GM23248 (cell line): Measurements from ENCODE around the gene HCFC1R1. TPM values are rescaled to one million over a fixed set of nuclear protein-coding genes. Genes with fewer than 3 reads are reported as not detected.
"Not testable (repeated sequence)": the region's sequence is repeated elsewhere in the genome, so short reads cannot be mapped to it uniquely, and the experiment has no call there.

Experiments
- DNase-seq: peaks from one replicate; pipeline ENCODE4 v3.0.0-alpha.2; 2015
- H2AFZ ChIP-seq: fragments of 200-600 bp; sonication (generic); 2 replicates; pipeline ENCODE4 v1.6.1; 2016; ENCODE audit warnings: antibody characterized with exemption
- H3F3A ChIP-seq: fragments of 200-600 bp; sonication (generic); 2 replicates; pipeline ENCODE4 v1.6.1; 2016; ENCODE audit warnings: mild to moderate bottlenecking, antibody characterized with exemption, mixed run types; ENCODE audit not compliant: insufficient read depth
- H3K27ac ChIP-seq: fragments of 200-600 bp; sonication (generic); 2 replicates; pipeline ENCODE4 v1.5.1; 2016; ENCODE audit warnings: mild to moderate bottlenecking
- H3K27me3 ChIP-seq: fragments of 200-600 bp; sonication (generic); replicated peaks from 2 replicates; pipeline ENCODE4 v1.6.1; 2016; ENCODE audit warnings: mild to moderate bottlenecking; ENCODE audit not compliant: insufficient read depth
- H3K36me3 ChIP-seq: fragments of 200-600 bp; sonication (generic); 2 replicates; pipeline ENCODE4 v1.6.1; 2016; ENCODE audit warnings: low read depth, mild to moderate bottlenecking
- H3K4me1 ChIP-seq: fragments of 200-600 bp; sonication (generic); 2 replicates; pipeline ENCODE4 v1.6.1; 2016; ENCODE audit warnings: mild to moderate bottlenecking; ENCODE audit not compliant: insufficient read depth
- H3K4me2 ChIP-seq: fragments of 200-600 bp; sonication (generic); one replicate; pipeline ENCODE4 v1.6.1; 2016; ENCODE audit warnings: mild to moderate bottlenecking; ENCODE audit not compliant: unreplicated experiment
- H3K4me3 ChIP-seq: fragments of 200-600 bp; sonication (generic); 2 replicates; pipeline ENCODE4 v1.5.1; 2016; ENCODE audit warnings: mild to moderate bottlenecking
- H3K79me2 ChIP-seq: fragments of 200-600 bp; sonication (generic); 2 replicates; pipeline ENCODE4 v1.6.1; 2016; ENCODE audit warnings: mild to moderate bottlenecking; ENCODE audit not compliant: insufficient read depth
- H3K9ac ChIP-seq: fragments of 200-600 bp; sonication (generic); 2 replicates; pipeline ENCODE4 v1.6.1; 2016; ENCODE audit warnings: mild to moderate bottlenecking
- H3K9me2 ChIP-seq: fragments of 200-600 bp; sonication (generic); 2 replicates; pipeline ENCODE4 v1.6.1; 2016; ENCODE audit warnings: mixed run types, mild to moderate bottlenecking, moderate library complexity; ENCODE audit not compliant: insufficient read depth
- H3K9me3 ChIP-seq: fragments of 200-600 bp; sonication (generic); one replicate; pipeline ENCODE4 v1.6.1; 2017; ENCODE audit warnings: low read depth
- H4K20me1 ChIP-seq: fragments of 200-600 bp; sonication (generic); 2 replicates; pipeline ENCODE4 v1.6.0; 2016; ENCODE audit not compliant: insufficient read depth
- EZH2 ChIP-seq: fragments of 200-600 bp; sonication (generic); IDR thresholded peaks from 2 replicates; pipeline ENCODE4 v1.6.1; 2018; ENCODE audit warnings: antibody characterized with exemption, mild to moderate bottlenecking; ENCODE audit not compliant: insufficient read depth, poor library complexity, severe bottlenecking
- EZH2phosphoT487 ChIP-seq: fragments of 200-600 bp; sonication (generic); IDR thresholded peaks from 2 replicates; pipeline ENCODE4 v1.6.1; 2018; ENCODE audit warnings: antibody characterized with exemption, moderate library complexity, mild to moderate bottlenecking, low read depth; ENCODE audit not compliant: insufficient read depth
- WGBS, 2 experiments: methylation state at CpG; one replicate each; pipeline ENCODE4 v1.1.6; 2015 to 2017; ENCODE audit warnings: low lambda C conversion rate in 2 of 2, low coverage in 1 of 2; ENCODE audit errors: missing lambda C conversion rate in 2 of 2; 5-methylcytosine and 5-hydroxymethylcytosine counted together
- in situ Hi-C: fragments of 300-500 bp; cut with MboI; formaldehyde crosslinking; loops from 2 replicates; pipeline ENCODE4 v1.15.0; 2020
- polyA plus RNA-seq: library from polyadenylated mRNA; unstranded; fragments of >200 nt; fragmentation: Nextera tagmentation; extraction: Ambion mirVana; gene quantifications from 2 replicates; pipeline ENCODE4 v1.2.1, GENCODE V29; 2016
- total RNA-seq: library from RNA; depleted of rRNA; stranded (reverse); fragments of >200 nt; shearing (Covaris generic); gene quantifications from 2 replicates; pipeline ENCODE4 v1.2.3, GENCODE V29; 2014

The HCFC1R1 gene
- total and polyA plus RNA-seq, 2 experiments from 2014 or later: 7.2 to 53.2 TPM

GRCh38 chr16:3057181-3058138 is 33.7 kb upstream of the HCFC1R1 start:
- H4K20me1 ChIP-seq: no peaks in the 10 kb centered on the region
- TF ChIP-seq EZH2phosphoT487 (no peak), EZH2 (no peak)
- H3K4me2 ChIP-seq: peak overlapping the region; percentile 81

GRCh38 chr16:3056336-3057180 is 32.8 kb upstream of the HCFC1R1 start:
- Histone ChIP-seq H3K4me2 (no peak overlapping the region), H3K9ac (no peak overlapping the region), H3K4me1 (no peaks in the 10 kb centered on the region), H3K9me2 (no peaks in the 10 kb centered on the region), H3K27ac (no peak overlapping the region), H3K9me3 (no peaks in the 10 kb centered on the region), H4K20me1 (no peaks in the 10 kb centered on the region), H2AFZ (no peak overlapping the region), H3F3A (no peaks in the 10 kb centered on the region), H3K36me3 (no peaks in the 10 kb centered on the region), H3K27me3 (no peaks in the 10 kb centered on the region), H3K79me2 (no peaks in the 10 kb centered on the region), H3K4me3 (no peak overlapping the region)
- no peak for DNase-seq
- TF ChIP-seq EZH2phosphoT487 (no peak), EZH2 (no peak)
- in situ Hi-C loops: no loop called here
- WGBS, 2 experiments: 90 to 91% methylated on average over 19 of the region's 19 CpGs

More at GRCh38 chr16:3057181-3058138, 33.7 kb upstream of the HCFC1R1 start:
- Histone ChIP-seq H3K79me2 (no peaks in the 10 kb centered on the region), H3K27ac (no peak overlapping the region), H3K36me3 (no peaks in the 10 kb centered on the region), H2AFZ (no peak overlapping the region), H3K4me1 (no peaks in the 10 kb centered on the region), H3K9me3 (no peaks in the 10 kb centered on the region), H3F3A (no peaks in the 10 kb centered on the region), H3K4me3 (no peak overlapping the region; the same call in 1 of the 2 replicates), H3K27me3 (no peaks in the 10 kb centered on the region), H3K9ac (no peak overlapping the region), H3K9me2 (no peaks in the 10 kb centered on the region)
- no peak for DNase-seq
- WGBS, 2 experiments: 90 to 92% methylated on average over 19 to 22 of the region's 22 CpGs
- in situ Hi-C loops: no loop called here

GRCh38 chr16:3055734-3056115 is 32.0 kb upstream of the HCFC1R1 start:
- H3K9me2 ChIP-seq, H3F3A ChIP-seq, in situ Hi-C loops, H3K4me3 ChIP-seq, H2AFZ ChIP-seq, H3K9ac ChIP-seq, H3K9me3 ChIP-seq, H4K20me1 ChIP-seq, H3K4me1 ChIP-seq, H3K27me3 ChIP-seq, H3K36me3 ChIP-seq, H3K27ac ChIP-seq, H3K4me2 ChIP-seq, H3K79me2 ChIP-seq, DNase-seq: not testable (repeated sequence)
- WGBS, 2 experiments: 29 to 32% methylated on average over 9 of the region's 9 CpGs

- no peak overlapping the region for H3K4me3 ChIP-seq
- no peak for DNase-seq
- no peak overlapping the region for H2AFZ ChIP-seq
- H3K36me3 ChIP-seq: no peaks in the 10 kb centered on the region
- 80 to 87% methylated on average over 16 to 17 of the region's 17 CpGs for WGBS, 2 experiments
- H3F3A ChIP-seq: no peaks in the 10 kb centered on the region
- no peaks in the 10 kb centered on the region for H3K79me2 ChIP-seq
- H3K9me2 ChIP-seq: no peaks in the 10 kb centered on the region
- H3K4me1 ChIP-seq: no peaks in the 10 kb centered on the region
- 0 out of 2 replicates have a peak, but pooled peaks cover 5% of the 10 kb centered on the region for H3K27me3 ChIP-seq
- TF ChIP-seq EZH2phosphoT487 (no peak), EZH2 (no peak)
- no peak overlapping the region for H3K27ac ChIP-seq
- no peak overlapping the region for H3K9ac ChIP-seq
- H4K20me1 ChIP-seq: no peaks in the 10 kb centered on the region
- no peak overlapping the region for H3K4me2 ChIP-seq
- H3K9me3 ChIP-seq: no peaks in the 10 kb centered on the region
- in situ Hi-C loops: no loop called here
Measured at GRCh38 chr16:3054965-3055733, 31.4 kb upstream of the HCFC1R1 start.

GRCh38 chr16:3053330-3053710 is 29.6 kb upstream of the HCFC1R1 start:
- H2AFZ ChIP-seq, H3K36me3 ChIP-seq, H3K4me3 ChIP-seq, H3K4me2 ChIP-seq, H3K9me2 ChIP-seq, H3K79me2 ChIP-seq, H3K27me3 ChIP-seq, in situ Hi-C loops, H3F3A ChIP-seq, H3K9ac ChIP-seq, H3K4me1 ChIP-seq, DNase-seq, H4K20me1 ChIP-seq, H3K9me3 ChIP-seq, H3K27ac ChIP-seq: not testable (repeated sequence)
- 83 to 86% methylated on average over 12 of the region's 13 CpGs for WGBS, 2 experiments

- DNase-seq, H3K9ac ChIP-seq, in situ Hi-C loops, H4K20me1 ChIP-seq, H3K4me1 ChIP-seq, H3K4me3 ChIP-seq, H3K79me2 ChIP-seq, H3K9me2 ChIP-seq, H3K27me3 ChIP-seq, H3K27ac ChIP-seq, H3K36me3 ChIP-seq, H3F3A ChIP-seq, H3K4me2 ChIP-seq, H2AFZ ChIP-seq, H3K9me3 ChIP-seq: not testable (repeated sequence)
- WGBS, 2 experiments: 67 to 76% methylated on average over 11 to 12 of the region's 12 CpGs
Measured at GRCh38 chr16:3052571-3053329, 29.0 kb upstream of the HCFC1R1 start.
